Measurements from ENCODE around the gene MOCS3.

The MOCS3 gene

DNA sequence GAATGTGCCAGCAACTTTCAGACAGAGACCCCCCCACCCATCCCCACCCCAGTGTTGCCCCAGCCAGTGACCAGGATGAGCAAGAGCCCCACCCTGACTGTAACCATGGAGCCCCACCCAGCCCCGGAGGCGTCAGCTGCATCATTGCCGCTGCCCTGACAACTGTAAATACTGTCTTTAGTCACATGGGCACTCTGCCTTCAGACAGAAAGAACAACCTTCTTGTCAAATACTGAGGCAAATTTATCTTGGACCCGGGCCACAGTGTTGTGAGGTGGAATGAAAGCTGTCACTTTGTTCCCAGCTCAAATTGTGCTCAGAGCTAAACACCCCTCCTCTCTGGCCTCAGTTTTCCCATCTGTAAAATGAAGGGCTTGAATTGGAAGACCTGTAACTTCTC lies 23.7 kb downstream of the MOCS3 start:
- DNase-seq = no peak

DNA sequence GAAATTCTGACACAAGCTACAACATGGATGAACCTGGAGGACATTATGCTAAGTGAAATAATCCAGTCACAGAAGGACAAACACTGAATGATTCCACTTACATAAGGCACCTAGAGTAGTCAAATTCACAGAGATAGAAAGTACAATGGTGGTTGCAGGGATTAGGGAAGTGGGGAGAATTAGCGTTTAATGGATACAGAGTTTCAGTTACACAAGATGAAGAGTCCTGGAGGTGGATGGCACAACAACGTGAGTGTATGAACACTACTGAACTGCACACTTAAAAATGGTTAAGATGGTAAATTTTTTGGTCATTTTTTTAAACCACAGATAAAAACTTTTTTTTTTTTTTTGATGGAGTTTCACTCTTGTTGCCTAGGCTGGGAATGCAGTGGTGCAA lies 24.7 kb downstream of the MOCS3 start:
- DNase-seq = no peak

DNA sequence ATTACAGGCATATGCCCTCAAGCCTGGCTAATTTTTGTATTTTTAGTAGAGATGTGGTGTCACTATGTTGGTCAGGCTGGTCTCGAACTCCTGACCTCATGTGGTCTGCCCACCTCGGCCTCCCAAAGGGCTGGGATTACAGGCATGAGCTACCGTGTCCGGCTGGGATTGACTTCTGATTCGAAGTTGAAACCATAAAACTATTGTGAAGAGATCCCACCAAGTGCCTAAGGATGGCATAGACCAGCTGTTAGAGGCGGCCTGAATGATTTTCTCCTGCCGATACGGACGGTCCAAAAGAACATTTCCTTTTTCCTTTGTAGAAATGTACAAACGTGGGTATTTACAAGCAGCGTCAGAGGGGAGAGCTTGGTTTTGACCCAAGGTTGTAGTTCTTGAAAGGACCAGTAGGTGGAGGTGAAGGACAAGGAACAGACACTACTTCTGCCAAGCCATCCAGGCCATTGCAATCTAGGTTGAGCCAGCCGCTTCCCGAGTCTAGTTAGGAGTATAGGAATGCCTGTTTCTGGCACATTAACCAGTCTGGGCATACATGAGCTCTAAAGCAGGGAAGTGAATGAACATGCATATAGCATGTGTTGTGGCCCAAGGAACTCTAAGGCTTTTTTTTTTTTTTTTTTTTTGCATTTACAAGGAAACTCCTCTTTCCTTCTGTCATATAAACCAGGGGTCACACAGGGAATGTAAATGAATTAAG lies 29.0 kb downstream of the MOCS3 start:
- peak; percentile 1 to 70 for DNase-seq

GRCh38 chr20:50991076-50991475 lies 32.5 kb downstream of the MOCS3 start:
- DNase-seq = no peak

DNA sequence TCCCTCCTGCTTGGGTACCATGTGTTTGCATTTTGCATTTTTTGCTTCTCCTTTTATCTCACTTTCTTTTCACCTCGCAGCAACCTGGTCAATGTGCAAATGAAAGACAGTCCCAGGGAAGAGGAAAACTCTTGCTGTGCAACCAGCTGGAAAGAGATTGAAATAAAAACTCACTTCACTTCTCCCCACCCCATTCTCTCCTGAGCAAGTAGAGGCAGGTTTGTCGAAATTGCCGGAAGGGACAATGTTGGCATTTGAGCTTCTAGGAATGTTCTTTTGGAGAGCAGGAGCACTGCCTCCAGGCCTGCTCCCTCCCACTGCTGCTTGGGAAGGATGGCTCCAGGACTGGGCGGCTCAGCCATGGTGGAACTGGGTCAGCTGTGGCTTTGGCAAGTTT lies 33.7 kb downstream of the MOCS3 start:
- no peak for DNase-seq

GRCh38 chr20:50992733-50993457 lies 34.3 kb downstream of the MOCS3 start:
- DNase-seq = peak in 1 of 2 donors; percentile 7

DNA sequence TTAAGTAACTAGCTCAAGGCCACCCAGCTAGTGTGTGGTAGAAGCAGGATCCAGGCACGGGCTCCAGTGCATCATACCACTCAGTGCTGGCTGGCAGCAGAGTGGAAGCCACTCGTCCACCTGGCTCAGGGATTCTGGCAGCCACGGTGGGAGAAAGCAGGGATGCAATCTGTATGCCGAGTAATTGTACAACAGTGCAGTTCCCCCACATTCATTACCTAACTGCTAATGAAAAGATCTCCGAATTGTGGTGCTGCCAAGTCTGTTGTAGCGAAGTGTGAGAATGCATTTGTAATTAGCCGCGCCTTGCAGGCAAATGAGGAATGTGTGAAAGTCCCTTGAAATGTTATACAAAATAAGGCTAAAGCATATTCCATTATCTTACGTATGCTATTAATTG lies 35.3 kb downstream of the MOCS3 start:
- DNase-seq = no peak

GRCh38 chr20:50995506-50995905 lies 36.9 kb downstream of the MOCS3 start:
- DNase-seq = no peak

GRCh38 chr20:50996901-50997865 lies 38.6 kb downstream of the MOCS3 start:
- DNase-seq = no peak

- no peak for DNase-seq
Measured at GRCh38 chr20:50999355-50999754, 40.7 kb downstream of the MOCS3 start.

- no peak for DNase-seq
Measured at GRCh38 chr20:51001430-51002265, 43.0 kb downstream of the MOCS3 start.

GRCh38 chr20:51002633-51003032 lies 44.0 kb downstream of the MOCS3 start:
- no peak for DNase-seq

GRCh38 chr20:51003753-51004152 lies 45.1 kb downstream of the MOCS3 start:
- no peak for DNase-seq

DNA sequence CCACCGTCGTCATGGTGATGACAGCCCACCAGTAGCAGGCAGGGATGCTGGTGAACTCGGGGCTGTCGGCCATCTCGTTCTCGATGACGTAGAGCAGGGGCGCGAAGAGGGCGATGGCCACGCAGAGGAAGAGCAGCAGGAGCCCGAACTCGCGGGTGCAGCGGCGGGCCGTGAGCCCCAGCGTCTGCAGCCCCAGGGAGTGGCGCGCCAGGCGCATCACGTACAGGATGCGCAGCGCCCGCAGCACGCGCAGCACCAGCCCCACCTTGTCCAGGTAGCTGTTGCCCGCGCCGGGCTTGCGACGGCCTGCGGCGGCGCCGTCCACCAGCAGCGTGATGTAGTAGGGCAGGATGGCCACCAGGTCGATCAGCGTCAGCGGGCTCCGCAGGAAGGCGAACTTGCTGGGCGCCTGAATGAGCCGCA lies 45.7 kb downstream of the MOCS3 start:
- no peak for DNase-seq

GRCh38 chr20:51004781-51005180 lies 46.2 kb downstream of the MOCS3 start:
- no peak for DNase-seq

- DNase-seq = no peak
Measured at GRCh38 chr20:51005214-51005613, 46.6 kb downstream of the MOCS3 start.

- no peak for DNase-seq
Measured at GRCh38 chr20:51008718-51009117, 50.1 kb downstream of the MOCS3 start.

DNA sequence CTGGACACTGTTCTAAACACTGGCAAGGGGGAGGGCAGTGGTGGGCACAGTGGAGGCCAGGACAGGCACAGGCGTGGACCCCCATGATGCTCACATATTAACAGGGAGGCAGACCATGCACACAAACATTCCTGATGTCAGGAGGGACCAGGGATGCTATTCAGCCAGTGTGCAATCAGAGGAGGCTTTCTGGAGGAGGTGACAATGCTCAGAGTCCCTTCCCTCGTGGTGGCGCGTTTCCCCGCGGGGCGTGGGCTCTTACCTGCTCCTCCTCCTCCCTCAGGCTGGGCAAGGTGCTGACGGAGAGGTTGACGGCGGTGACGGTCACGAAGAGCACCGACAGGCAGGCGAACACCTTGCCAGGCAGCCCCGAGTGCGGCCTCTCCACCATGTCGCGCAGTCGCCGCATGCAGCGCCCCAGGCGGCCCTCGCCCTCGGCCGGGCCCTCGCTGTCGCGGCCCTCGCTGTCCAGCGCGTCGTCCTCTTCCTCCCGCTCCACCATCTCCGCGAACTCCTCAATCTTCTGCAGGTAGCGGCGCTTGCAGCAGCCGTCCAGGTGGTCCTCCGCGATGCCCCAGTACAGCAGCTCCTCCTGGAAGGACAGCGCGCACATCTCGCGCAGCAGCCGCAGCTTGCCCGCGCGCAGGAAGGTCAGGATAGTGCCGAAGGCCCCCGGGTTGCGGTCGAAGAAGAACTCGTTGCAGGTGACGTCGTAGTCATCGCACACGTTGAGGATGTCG lies 50.9 kb downstream of the MOCS3 start:
- no peak for DNase-seq

- no peak for DNase-seq
Measured at GRCh38 chr20:51010043-51010365, 51.4 kb downstream of the MOCS3 start.

DNA sequence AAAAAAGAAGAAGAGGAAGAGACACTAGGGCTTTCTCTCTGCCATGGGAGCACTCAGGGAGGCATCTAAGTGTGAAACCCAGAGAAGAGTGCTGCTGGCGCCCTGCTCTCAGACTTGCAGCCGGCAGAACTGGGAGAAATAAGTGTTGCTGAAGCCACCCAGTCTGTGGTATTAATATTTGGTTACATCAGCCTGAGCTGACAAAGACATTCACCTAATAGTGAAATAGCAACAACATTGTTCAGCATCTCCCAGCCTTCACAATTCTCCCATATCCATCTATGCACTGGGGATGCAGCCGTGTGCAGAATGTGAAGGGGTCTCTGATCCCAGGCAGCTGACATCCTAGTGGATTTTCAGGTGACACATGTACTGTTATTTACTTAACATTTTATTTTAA lies 52.3 kb downstream of the MOCS3 start:
- no peak for DNase-seq

DNA sequence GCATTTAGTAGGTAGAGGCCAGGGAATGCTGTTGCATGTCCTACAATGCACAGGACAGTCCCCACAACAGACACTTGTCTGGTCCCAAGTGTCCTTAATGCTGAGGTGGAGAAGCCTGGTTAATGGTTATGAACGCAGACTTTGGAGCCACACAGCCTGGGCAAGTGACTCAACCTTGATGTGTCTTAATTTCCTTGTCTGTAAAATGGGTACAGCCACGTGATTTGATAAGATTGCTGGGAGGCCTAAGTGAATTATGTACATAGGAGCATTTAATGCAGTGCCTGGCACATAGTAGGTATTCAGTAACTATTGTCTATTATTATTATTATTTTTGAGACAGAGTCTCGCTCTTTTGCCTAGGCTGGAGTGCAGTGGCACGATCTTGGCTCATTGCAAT lies 52.9 kb downstream of the MOCS3 start:
- DNase-seq = no peak

GRCh38 chr20:51012357-51012756 lies 53.7 kb downstream of the MOCS3 start:
- no peak for DNase-seq
